ENCODE data around the gene LAMC2.

DNA sequence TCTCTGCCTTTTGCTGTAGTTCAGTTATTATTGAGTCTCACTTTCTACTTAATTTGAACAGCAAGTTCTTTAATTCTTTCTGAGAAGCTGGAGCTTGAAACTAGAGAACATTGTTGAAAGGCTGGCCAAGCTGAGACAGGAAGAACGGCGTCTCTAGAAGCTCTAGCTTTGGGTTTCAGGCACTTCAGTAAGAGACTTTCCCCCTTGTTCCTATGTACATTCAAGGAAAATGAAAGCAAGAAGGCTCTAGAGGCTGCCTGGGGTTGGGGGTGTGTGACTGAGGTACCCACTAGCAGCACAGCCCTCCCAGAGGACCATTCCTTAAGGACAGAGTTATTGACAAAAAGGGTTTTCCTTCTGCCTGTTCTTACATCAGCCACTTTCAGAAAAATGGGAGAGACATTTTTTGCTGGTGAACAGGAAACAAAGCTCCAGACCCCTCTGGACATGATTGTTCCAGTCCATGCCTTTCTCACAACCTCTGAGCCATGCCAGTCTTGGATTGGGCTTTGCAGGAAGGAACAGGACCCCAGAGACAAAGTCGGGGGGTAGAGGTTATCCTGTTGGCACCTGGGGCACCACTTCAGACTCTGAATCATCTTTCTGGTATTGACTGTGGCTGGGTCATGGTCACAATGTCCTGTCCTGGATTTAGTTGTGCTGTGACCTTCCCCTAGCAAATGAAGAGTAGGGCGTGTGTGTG lies 63.1 kb downstream of the LAMC2 start:
- TF ChIP-seq, protein P1, sequence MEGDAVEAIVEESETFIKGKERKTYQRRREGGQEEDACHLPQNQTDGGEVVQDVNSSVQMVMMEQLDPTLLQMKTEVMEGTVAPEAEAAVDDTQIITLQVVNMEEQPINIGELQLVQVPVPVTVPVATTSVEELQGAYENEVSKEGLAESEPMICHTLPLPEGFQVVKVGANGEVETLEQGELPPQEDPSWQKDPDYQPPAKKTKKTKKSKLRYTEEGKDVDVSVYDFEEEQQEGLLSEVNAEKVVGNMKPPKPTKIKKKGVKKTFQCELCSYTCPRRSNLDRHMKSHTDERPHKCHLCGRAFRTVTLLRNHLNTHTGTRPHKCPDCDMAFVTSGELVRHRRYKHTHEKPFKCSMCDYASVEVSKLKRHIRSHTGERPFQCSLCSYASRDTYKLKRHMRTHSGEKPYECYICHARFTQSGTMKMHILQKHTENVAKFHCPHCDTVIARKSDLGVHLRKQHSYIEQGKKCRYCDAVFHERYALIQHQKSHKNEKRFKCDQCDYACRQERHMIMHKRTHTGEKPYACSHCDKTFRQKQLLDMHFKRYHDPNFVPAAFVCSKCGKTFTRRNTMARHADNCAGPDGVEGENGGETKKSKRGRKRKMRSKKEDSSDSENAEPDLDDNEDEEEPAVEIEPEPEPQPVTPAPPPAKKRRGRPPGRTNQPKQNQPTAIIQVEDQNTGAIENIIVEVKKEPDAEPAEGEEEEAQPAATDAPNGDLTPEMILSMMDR (IDR thresholded peaks at IDR 0.05) = no peak
- TF ChIP-seq POLR2A (IDR thresholded peaks at IDR 0.05) (no peak), POLR2AphosphoS5 (IDR thresholded peaks at IDR 0.05) (no peak)

Data from prostate gland (tissue), 2 donors.